Measurements from ENCODE around the gene ATP7B.

The ATP7B gene

DNA sequence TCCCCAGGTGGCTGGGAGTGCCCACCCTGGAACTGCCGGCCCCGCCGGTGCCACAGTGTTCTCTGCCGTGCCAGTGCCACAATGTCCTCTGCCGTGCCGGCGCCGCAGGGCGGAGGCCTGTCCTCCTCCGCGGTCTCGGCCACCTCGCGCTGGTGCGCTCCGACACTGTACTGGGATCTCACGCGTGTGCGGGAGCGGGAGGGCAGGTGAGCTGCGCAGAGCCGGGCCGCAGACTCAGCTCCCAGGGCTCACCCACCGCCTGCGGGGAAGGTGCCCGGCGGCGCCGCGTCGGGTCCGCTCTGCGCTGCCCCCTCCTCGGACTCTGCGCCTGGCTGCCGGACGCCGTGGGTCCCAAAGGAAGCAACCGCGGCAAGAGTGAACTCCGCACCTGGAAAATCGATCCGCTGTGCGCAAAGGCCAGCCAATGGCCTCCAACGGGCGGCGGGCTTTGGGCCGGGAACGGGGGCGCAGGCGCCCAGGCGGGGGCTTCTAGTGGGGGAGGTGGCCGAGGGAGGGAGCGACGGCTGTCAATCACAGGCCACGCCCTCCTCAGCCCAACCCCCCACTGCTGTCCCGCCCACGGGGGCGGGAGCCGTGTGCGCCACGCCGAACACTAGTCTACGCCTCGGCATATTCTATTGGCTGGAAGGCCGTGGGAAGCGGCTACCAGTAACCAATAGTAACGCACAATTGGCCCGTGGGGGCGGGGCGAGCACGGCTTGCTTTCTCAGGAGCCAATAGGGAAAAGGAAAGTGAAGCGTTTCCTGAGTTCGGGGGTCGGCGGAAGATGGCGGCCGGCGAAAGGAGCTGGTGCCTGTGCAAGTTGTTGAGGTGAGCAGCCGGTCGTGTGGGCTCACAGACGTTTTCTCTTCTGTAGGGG is 622 bp upstream of the ATP7B start, which contains the start of gene ALG11:
ALG11 (plus strand) TSS at position 767 of the 880 bp plus-strand sequence; CDS start at position 788, 21 bp downstream.
- peaks cover 0 to 19% (median 5%) of the 10 kb centered on the region in 11 experiments; a peak in 9 of 22 replicates for H4K20me1 ChIP-seq
- peaks cover 28 to 41% (median 37%) of the 10 kb centered on the region in 11 experiments for H3K27me3 ChIP-seq
- peak within 1 kb of the TSS; percentile 93 to 100 (median 100) for H3K4me2 ChIP-seq
- no peak for TF ChIP-seq Cebpa-rat (IDR thresholded peaks at IDR 0.05)
- peaks cover 12 to 20% (median 17%) of the 10 kb centered on the region in 10 experiments for H3K4me1 ChIP-seq
- H3K9ac ChIP-seq = peak within 1 kb of the TSS; percentile 74 to 88 (median 85)
- peak within 1 kb of the TSS; percentile 71 to 99 (median 92) for H3K4me3 ChIP-seq
- H3K27ac ChIP-seq = peak within 1 kb of the TSS; percentile 61 to 83 (median 76)
- H3K36me3 ChIP-seq = peaks cover 9 to 22% (median 21%) of the 10 kb centered on the region in 11 experiments
- H3K9me3 ChIP-seq (replicated peaks in 1 of 11) = peaks cover 0 to 21% (median 12%) of the 10 kb centered on the region in 11 experiments; a peak in 14 of 22 replicates

DNA sequence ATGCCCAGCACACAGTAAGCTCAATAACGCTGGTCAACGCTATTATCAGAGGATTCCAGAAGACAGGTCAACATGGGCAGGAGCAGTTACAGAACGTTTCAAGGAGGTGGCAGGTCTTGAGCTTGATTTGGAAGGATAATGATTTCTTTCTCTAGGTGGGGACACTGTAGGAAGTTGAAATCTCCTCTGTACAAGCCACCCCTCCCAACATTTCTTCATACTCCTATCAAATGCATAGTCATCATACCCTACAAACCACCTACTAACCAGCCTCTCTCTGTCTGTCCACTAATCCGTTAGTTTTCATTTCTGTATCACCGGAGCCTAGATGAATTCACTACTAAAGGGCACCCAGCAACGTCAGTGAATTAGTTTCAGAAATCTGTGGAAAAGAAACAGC is 1.3 kb downstream of the ATP7B start:
- Histone ChIP-seq H3K4me1 (peaks cover 12 to 20% (median 17%) of the 10 kb centered on the region in 10 experiments), H3K9me3 (replicated peaks in 1 of 11) (peaks cover 0 to 1% (median 0%) of the 10 kb centered on the region in 11 experiments; a peak in 3 of 22 replicates), H3K27me3 (peaks cover 28 to 41% (median 37%) of the 10 kb centered on the region in 11 experiments), H3K27ac (no peak overlapping the region), H3K36me3 (peaks cover 0 to 3% (median 1%) of the 10 kb centered on the region in 11 experiments; a peak in 10 of 22 replicates), H3K9ac (no peak overlapping the region), H3K4me3 (no peak overlapping the region), H4K20me1 (peaks cover 0 to 9% (median 0%) of the 10 kb centered on the region in 11 experiments; a peak in 3 of 22 replicates), H3K4me2 (no peak overlapping the region)
- no peak for TF ChIP-seq Cebpa-rat (IDR thresholded peaks at IDR 0.05)

GRCh38 chr13:52006523-52007245 is 4.6 kb downstream of the ATP7B start:
- Histone ChIP-seq H3K4me2 (no peak overlapping the region), H4K20me1 (peaks cover 0 to 8% (median 0%) of the 10 kb centered on the region in 11 experiments; a peak in 1 of 22 replicates), H3K27ac (no peak overlapping the region), H3K9me3 (replicated peaks in 1 of 11) (no peaks in the 10 kb centered on the region), H3K4me1 (peaks cover 0 to 8% (median 6%) of the 10 kb centered on the region in 10 experiments; a peak in 10 of 20 replicates), H3K36me3 (no peaks in the 10 kb centered on the region), H3K4me3 (no peak overlapping the region), H3K27me3 (peaks cover 27 to 38% (median 34%) of the 10 kb centered on the region in 11 experiments), H3K9ac (no peak overlapping the region)
- TF ChIP-seq Cebpa-rat (IDR thresholded peaks at IDR 0.05) = no peak

DNA sequence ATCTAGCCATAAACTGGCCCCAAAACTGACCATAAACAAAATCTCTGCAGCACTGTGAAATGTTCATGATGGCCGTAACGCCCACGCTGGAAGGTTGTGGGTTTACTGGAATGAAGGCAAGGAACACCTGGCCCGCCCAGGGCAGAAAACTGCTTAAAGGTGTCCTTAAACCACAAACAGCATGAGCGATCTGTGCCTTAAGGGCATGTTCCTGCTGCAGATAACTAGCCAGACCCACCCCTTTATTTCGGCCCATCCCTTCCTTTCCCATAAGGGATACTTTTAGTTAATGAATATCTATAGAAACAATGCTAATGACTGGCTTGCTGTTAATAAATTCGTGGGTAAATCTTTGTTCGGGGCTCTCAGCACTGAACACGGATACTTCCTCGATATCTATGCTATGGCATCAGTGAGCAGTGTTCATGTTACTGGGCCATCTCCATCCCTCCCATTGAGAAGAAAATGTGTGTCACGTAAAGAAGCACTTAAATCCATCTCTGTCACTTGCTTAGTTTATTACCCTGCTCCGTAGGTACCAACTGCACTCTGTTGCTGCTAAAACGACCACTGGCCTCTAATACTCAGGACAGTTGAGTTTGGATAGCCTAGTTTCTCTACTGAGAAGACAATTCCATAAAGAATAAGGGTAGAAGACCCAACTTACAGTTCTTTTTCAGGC is 5.3 kb downstream of the ATP7B start:
- no peak overlapping the region for H3K27ac ChIP-seq
- no peaks in the 10 kb centered on the region for H3K9me3 ChIP-seq (replicated peaks in 1 of 11)
- no peaks in the 10 kb centered on the region for H3K36me3 ChIP-seq
- no peak overlapping the region for H3K4me3 ChIP-seq
- H3K27me3 ChIP-seq = peaks cover 20 to 31% (median 27%) of the 10 kb centered on the region in 11 experiments
- H4K20me1 ChIP-seq = peaks cover 0 to 4% (median 0%) of the 10 kb centered on the region in 11 experiments; a peak in 1 of 22 replicates
- peaks cover 0 to 5% (median 2%) of the 10 kb centered on the region in 10 experiments; a peak in 10 of 20 replicates for H3K4me1 ChIP-seq
- H3K9ac ChIP-seq = no peak overlapping the region
- H3K4me2 ChIP-seq = no peak overlapping the region
- no peak for TF ChIP-seq Cebpa-rat (IDR thresholded peaks at IDR 0.05)

DNA sequence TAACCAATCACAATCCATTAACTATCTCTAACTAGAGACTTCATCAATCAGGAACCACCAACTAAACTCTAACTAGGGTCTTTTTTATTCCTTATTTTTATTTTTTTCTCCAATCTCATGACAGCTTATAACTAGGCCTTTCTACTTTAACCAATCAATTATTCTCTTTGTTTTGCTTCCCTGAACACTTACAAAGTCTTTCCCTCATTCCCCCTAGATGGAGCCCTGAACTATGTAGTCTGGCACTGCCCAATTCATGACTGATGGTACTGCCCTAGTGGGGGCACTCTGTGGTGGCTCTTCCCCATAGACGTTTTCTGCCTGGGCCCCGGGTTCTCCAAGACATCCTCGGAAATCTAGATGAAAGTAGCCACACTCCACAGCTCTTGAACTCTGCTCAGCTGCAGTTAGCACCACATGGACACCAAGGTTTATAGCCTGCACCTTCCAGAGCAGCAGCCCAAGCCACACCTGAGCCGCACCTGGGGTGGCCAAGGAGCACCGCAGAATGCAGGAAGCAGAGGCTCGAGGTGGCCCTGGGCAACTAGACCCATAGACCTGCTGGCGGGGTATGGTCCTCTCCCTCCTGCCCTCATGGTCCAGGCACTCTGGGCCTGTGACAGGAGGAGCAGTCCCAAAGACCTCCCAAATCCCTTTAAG is 6.6 kb downstream of the ATP7B start:
- H3K27ac ChIP-seq = no peak overlapping the region
- TF ChIP-seq Cebpa-rat (IDR thresholded peaks at IDR 0.05) = no peak
- no peaks in the 10 kb centered on the region for H3K4me1 ChIP-seq

GRCh38 chr13:52003541-52003940 is 7.7 kb downstream of the ATP7B start:
- Histone ChIP-seq H3K9ac (no peak overlapping the region), H3K27ac (no peak overlapping the region), H3K4me3 (no peak overlapping the region), H3K9me3 (replicated peaks in 1 of 11) (no peaks in the 10 kb centered on the region), H3K27me3 (peaks cover 0 to 7% (median 3%) of the 10 kb centered on the region in 11 experiments; a peak in 8 of 22 replicates), H3K4me2 (no peak overlapping the region), H3K4me1 (no peaks in the 10 kb centered on the region), H3K36me3 (no peaks in the 10 kb centered on the region), H4K20me1 (no peaks in the 10 kb centered on the region)
- TF ChIP-seq Cebpa-rat (IDR thresholded peaks at IDR 0.05) = no peak

More for the DNA sequence above, 6.6 kb downstream of the ATP7B start:
- peaks cover 7 to 18% (median 14%) of the 10 kb centered on the region in 11 experiments for H3K27me3 ChIP-seq
- H4K20me1 ChIP-seq = no peaks in the 10 kb centered on the region
- H3K36me3 ChIP-seq = no peaks in the 10 kb centered on the region
- H3K4me2 ChIP-seq = no peak overlapping the region
- H3K9me3 ChIP-seq (replicated peaks in 1 of 11) = no peaks in the 10 kb centered on the region
- no peak overlapping the region for H3K4me3 ChIP-seq
- no peak overlapping the region for H3K9ac ChIP-seq

DNA sequence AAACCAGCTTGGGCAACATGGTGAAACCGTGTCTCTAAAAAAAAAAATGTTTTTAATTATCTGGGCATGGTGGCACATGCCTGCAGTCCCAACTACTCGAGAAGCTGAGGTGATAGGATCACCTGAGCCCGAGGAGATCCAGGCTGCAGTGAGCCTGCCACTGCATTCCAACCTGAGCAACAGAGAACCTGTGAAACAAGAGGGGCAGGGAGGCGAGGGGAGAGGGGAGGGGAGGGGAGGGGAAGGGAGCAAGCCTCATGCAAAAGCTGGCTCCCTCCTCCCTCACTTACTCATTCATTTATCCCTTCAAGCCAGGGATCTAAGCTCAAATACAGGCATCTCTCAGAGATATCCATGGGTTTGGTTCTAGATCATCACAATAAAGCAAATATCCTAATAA is 8.9 kb downstream of the ATP7B start:
- TF ChIP-seq Cebpa-rat (IDR thresholded peaks at IDR 0.05) = no peak
- no peaks in the 10 kb centered on the region for H3K9me3 ChIP-seq (replicated peaks in 1 of 11)
- no peak overlapping the region for H3K4me3 ChIP-seq
- H4K20me1 ChIP-seq = no peaks in the 10 kb centered on the region
- no peaks in the 10 kb centered on the region for H3K36me3 ChIP-seq
- H3K4me1 ChIP-seq = no peaks in the 10 kb centered on the region
- H3K27me3 ChIP-seq = no peaks in the 10 kb centered on the region
- H3K27ac ChIP-seq = no peak overlapping the region
- no peak overlapping the region for H3K4me2 ChIP-seq
- no peak overlapping the region for H3K9ac ChIP-seq

- no peaks in the 10 kb centered on the region for H4K20me1 ChIP-seq
- no peak overlapping the region for H3K9ac ChIP-seq
- H3K4me1 ChIP-seq = no peaks in the 10 kb centered on the region
- H3K27me3 ChIP-seq = no peaks in the 10 kb centered on the region
- H3K4me2 ChIP-seq = no peak overlapping the region
- no peak overlapping the region for H3K27ac ChIP-seq
- H3K4me3 ChIP-seq = no peak overlapping the region
- TF ChIP-seq Cebpa-rat (IDR thresholded peaks at IDR 0.05) = no peak
- H3K36me3 ChIP-seq = no peaks in the 10 kb centered on the region
- no peaks in the 10 kb centered on the region for H3K9me3 ChIP-seq (replicated peaks in 1 of 11)
Observed at GRCh38 chr13:52001120-52001731, 10.0 kb downstream of the ATP7B start.

All from BLaER1 treated with 17β-estradiol and CSF1 and Interleukin-3, amounts not matched to agents 10 nM and 100 nM (cell line).